Panc1 (cell line): ENCODE results near the gene LHFPL3.

Experiments
- CTCF ChIP-seq: fragments of 450-650 bp; IDR thresholded peaks from 2 replicates; pipeline ENCODE4 v1.5.1; 2017; ENCODE audit warnings: mild to moderate bottlenecking
- POLR2AphosphoS5 ChIP-seq: IDR thresholded peaks from 2 replicates; pipeline ENCODE4 v1.6.1; 2012; ENCODE audit warnings: mild to moderate bottlenecking, low read depth, low read length, moderate library complexity

- no peak for TF ChIP-seq POLR2AphosphoS5
- no peak for TF ChIP-seq CTCF
Measured at GRCh38 chr7:104861729-104862390, 533.5 kb downstream of the LHFPL3 start.
